Liver (tissue), 9 donors: Measurements from ENCODE around the gene CHRNA3. TPM values are rescaled to one million over a fixed set of nuclear protein-coding genes. Genes with fewer than 3 reads are reported as not detected.

Experiments used
- DNase-seq: peaks from one replicate; pipeline ENCODE4 v3.0.0-alpha.2; 2017; ENCODE audit warnings: low spot score
- H3K27ac ChIP-seq, 2 donors: one replicate each; pipeline ENCODE4 v1.7.0; 2013; ENCODE audit warnings: inconsistent platforms in 2 of 2, low read length in 2 of 2, control low read depth in 1 of 2, low read depth in 1 of 2, mild to moderate bottlenecking in 1 of 2
- H3K27me3 ChIP-seq, 4 donors: one replicate each; pipeline versions ENCODE4 v1.6.1 to v1.7.0; 2013; ENCODE audit warnings: low read length in 3 of 4, inconsistent platforms in 1 of 4, mild to moderate bottlenecking in 1 of 4, moderate library complexity in 1 of 4; ENCODE audit not compliant: control insufficient read depth in 4 of 4, insufficient read depth in 4 of 4
- H3K36me3 ChIP-seq, 4 donors: one replicate each; pipeline versions ENCODE4 v1.6.1 to v1.7.0; 2013; ENCODE audit warnings: low read length in 3 of 4, mild to moderate bottlenecking in 3 of 4, low read depth in 1 of 4, moderate library complexity in 1 of 4; ENCODE audit not compliant: control insufficient read depth in 4 of 4, insufficient read depth in 3 of 4
- H3K4me1 ChIP-seq, 4 donors: one replicate each; pipeline versions ENCODE4 v1.6.1 to v1.7.0; 2013; ENCODE audit warnings: low read length in 3 of 4, mild to moderate bottlenecking in 3 of 4, moderate library complexity in 1 of 4; ENCODE audit not compliant: control insufficient read depth in 4 of 4, insufficient read depth in 4 of 4
- H3K4me3 ChIP-seq, 3 donors: one replicate each; pipeline versions ENCODE4 v1.6.1 to v1.7.0; 2013; ENCODE audit warnings: low read length in 3 of 3, control low read depth in 1 of 3, low read depth in 1 of 3, mild to moderate bottlenecking in 1 of 3
- H3K9ac ChIP-seq, 2 donors: one replicate each; pipeline ENCODE4 v1.7.0; 2013; ENCODE audit warnings: low read length in 2 of 2, mild to moderate bottlenecking in 2 of 2, moderate library complexity in 2 of 2, control low read depth in 1 of 2, low read depth in 1 of 2
- H3K9me3 ChIP-seq, 4 donors: one replicate each; pipeline versions ENCODE4 v1.6.1 to v1.7.0; 2013; ENCODE audit warnings: low read length in 3 of 4; ENCODE audit not compliant: control insufficient read depth in 4 of 4
- ATF3 ChIP-seq: IDR thresholded peaks from 2 replicates; pipeline ENCODE4 v1.6.1; 2016; ENCODE audit warnings: antibody characterized with exemption
- CTCF ChIP-seq: fragments of 150-350 bp; IDR thresholded peaks from 2 replicates; pipeline ENCODE4 v1.5.1; 2017; ENCODE audit warnings: improper control_type of control experiment, low read depth, low read length; ENCODE audit not compliant: missing input control
- EGR1 ChIP-seq, 2 donors: IDR thresholded peaks; 2 replicates each; pipeline ENCODE4 v1.6.1; 2016 to 2018; ENCODE audit warnings: antibody characterized with exemption in 2 of 2, low read depth in 2 of 2
- FOXA1 ChIP-seq: IDR thresholded peaks from 2 replicates; pipeline ENCODE4 v1.6.1; 2016; ENCODE audit warnings: antibody characterized with exemption
- FOXA2 ChIP-seq: IDR thresholded peaks from 2 replicates; pipeline ENCODE4 v1.6.1; 2016; ENCODE audit warnings: antibody characterized with exemption
- GABPA ChIP-seq, 2 donors: IDR thresholded peaks in 1 of 2; conservative IDR thresholded peaks in 1 of 2; 2 replicates each; pipeline ENCODE4 v1.6.1; 2016; ENCODE audit warnings: antibody characterized with exemption in 2 of 2, mild to moderate bottlenecking in 1 of 2, moderate library complexity in 1 of 2
- HNF4A ChIP-seq, 2 donors: conservative IDR thresholded peaks; 2 replicates each; pipeline ENCODE4 v1.6.1; 2016; ENCODE audit warnings: antibody characterized with exemption in 2 of 2, mild to moderate bottlenecking in 2 of 2
- HNF4G ChIP-seq: IDR thresholded peaks from 2 replicates; pipeline ENCODE4 v1.6.1; 2016; ENCODE audit warnings: antibody characterized with exemption
- JUND ChIP-seq, 2 donors: IDR thresholded peaks; 2 replicates each; pipeline ENCODE4 v1.6.1; 2016; ENCODE audit warnings: antibody characterized with exemption in 2 of 2
- NR2F2 ChIP-seq: IDR thresholded peaks from 2 replicates; pipeline ENCODE4 v1.6.1; 2016; ENCODE audit warnings: antibody characterized with exemption
- RAD21 ChIP-seq, 2 donors: IDR thresholded peaks; 2 replicates each; pipeline ENCODE4 v1.6.1; 2016; ENCODE audit warnings: antibody characterized with exemption in 2 of 2, mild to moderate bottlenecking in 2 of 2
- RXRA ChIP-seq, 2 donors: IDR thresholded peaks; 2 replicates each; pipeline ENCODE4 v1.6.1; 2017 to 2018; ENCODE audit warnings: antibody characterized with exemption in 2 of 2, mild to moderate bottlenecking in 1 of 2
- SP1 ChIP-seq: IDR thresholded peaks from 2 replicates; pipeline ENCODE4 v1.6.1; 2018; ENCODE audit warnings: antibody characterized with exemption, mild to moderate bottlenecking
- TAF1 ChIP-seq: conservative IDR thresholded peaks from 2 replicates; pipeline ENCODE4 v1.6.1; 2016; ENCODE audit warnings: antibody characterized with exemption, mild to moderate bottlenecking
- YY1 ChIP-seq: IDR thresholded peaks from 2 replicates; pipeline ENCODE4 v1.6.1; 2016; ENCODE audit warnings: antibody characterized with exemption, mild to moderate bottlenecking
- ZBTB33 ChIP-seq: IDR thresholded peaks from 2 replicates; pipeline ENCODE4 v1.6.1; 2016; ENCODE audit warnings: antibody characterized with exemption
- WGBS: extraction: QIAGEN DNeasy Blood & Tissue Kit; methylation state at CpG from one replicate; pipeline ENCODE4 v1.1.7; 2013; 5-methylcytosine and 5-hydroxymethylcytosine counted together
- polyA plus RNA-seq, 2 donors: library from polyadenylated mRNA; stranded (reverse) in 1 of 2; unstranded in 1 of 2; fragments of 200-250 nt in 1 of 2; fragments of >200 nt in 1 of 2; fragmentation: Nextera tagmentation in 1 of 2; extraction: Ambion mirVana in 1 of 2; gene quantifications; one replicate each; pipeline versions ENCODE4 v1.2.1 to v1.2.3, GENCODE V29; 2013 to 2015
- total RNA-seq, 2 donors: library from RNA; depleted of rRNA; stranded (reverse); fragments of >200 nt; gene quantifications; one replicate each; pipeline ENCODE4 v1.2.3, GENCODE V29; 2014
- TF ChIP-seq, protein P1 (sequence below): IDR thresholded peaks from 2 replicates; pipeline ENCODE4 v1.6.1; 2016; ENCODE audit warnings: antibody characterized with exemption
- TF ChIP-seq, protein P2 (sequence below): IDR thresholded peaks from 2 replicates; pipeline ENCODE4 v1.6.1; 2016; ENCODE audit warnings: antibody characterized with exemption, mild to moderate bottlenecking
- donor health status: healthy.
- donor health status: healthy.
- donor health status: healthy.
- donor health status: healthy.
- donor health status: healthy.

The CHRNA3 gene
- total and polyA plus RNA-seq, 4 donors, result not detected

GRCh38 chr15:78605201-78605600 lies 15.6 kb downstream of the CHRNA3 start (continued):
- TF ChIP-seq YY1 (no peak), ZBTB33 (no peak), RXRA (IDR thresholded peaks at IDR 0.05) (no peak)

DNA sequence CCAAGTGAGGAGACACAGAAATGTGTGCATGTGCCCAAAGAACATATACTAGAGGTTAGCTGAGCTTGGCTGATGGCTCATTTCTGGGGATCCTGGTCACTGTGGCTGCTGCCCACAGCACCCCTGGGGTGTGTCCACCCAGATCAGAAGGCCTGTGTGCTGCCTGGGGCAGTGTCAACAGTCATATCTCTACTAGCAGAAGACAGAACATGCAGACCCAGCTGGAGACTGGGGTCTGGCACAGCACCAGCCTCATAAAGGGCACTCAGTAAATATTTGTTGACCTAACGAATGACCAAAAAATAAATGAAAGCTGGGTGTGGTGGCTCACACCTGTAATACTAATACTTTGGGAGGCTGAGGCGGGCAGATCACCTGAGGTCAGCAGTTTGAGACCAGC lies 16.4 kb downstream of the CHRNA3 start:
- no peak for DNase-seq
- no peaks in the 10 kb centered on the region for H3K9me3 ChIP-seq
- no peak overlapping the region for H3K4me3 ChIP-seq
- WGBS, result 81% methylated on average over 2 of the region's 2 CpGs
- TF ChIP-seq, protein P1, sequence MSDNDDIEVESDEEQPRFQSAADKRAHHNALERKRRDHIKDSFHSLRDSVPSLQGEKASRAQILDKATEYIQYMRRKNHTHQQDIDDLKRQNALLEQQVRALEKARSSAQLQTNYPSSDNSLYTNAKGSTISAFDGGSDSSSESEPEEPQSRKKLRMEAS, result no peak
- TF ChIP-seq ATF3 (no peak), TAF1 (no peak), HNF4G (no peak), NR2F2 (no peak), YY1 (no peak), JUND (IDR thresholded peaks at IDR 0.05) (no peak), FOXA1 (no peak), HNF4A (conservative IDR thresholded peaks at IDR 0.05) (no peak)
- TF ChIP-seq, protein P2, sequence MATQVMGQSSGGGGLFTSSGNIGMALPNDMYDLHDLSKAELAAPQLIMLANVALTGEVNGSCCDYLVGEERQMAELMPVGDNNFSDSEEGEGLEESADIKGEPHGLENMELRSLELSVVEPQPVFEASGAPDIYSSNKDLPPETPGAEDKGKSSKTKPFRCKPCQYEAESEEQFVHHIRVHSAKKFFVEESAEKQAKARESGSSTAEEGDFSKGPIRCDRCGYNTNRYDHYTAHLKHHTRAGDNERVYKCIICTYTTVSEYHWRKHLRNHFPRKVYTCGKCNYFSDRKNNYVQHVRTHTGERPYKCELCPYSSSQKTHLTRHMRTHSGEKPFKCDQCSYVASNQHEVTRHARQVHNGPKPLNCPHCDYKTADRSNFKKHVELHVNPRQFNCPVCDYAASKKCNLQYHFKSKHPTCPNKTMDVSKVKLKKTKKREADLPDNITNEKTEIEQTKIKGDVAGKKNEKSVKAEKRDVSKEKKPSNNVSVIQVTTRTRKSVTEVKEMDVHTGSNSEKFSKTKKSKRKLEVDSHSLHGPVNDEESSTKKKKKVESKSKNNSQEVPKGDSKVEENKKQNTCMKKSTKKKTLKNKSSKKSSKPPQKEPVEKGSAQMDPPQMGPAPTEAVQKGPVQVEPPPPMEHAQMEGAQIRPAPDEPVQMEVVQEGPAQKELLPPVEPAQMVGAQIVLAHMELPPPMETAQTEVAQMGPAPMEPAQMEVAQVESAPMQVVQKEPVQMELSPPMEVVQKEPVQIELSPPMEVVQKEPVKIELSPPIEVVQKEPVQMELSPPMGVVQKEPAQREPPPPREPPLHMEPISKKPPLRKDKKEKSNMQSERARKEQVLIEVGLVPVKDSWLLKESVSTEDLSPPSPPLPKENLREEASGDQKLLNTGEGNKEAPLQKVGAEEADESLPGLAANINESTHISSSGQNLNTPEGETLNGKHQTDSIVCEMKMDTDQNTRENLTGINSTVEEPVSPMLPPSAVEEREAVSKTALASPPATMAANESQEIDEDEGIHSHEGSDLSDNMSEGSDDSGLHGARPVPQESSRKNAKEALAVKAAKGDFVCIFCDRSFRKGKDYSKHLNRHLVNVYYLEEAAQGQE, result no peak
- no peaks in the 10 kb centered on the region for H3K4me1 ChIP-seq
- no peak overlapping the region for H3K9ac ChIP-seq
- no peaks in the 10 kb centered on the region for H3K36me3 ChIP-seq
- no peaks in the 10 kb centered on the region for H3K27me3 ChIP-seq
- no peak overlapping the region for H3K27ac ChIP-seq

GRCh38 chr15:78603467-78603866 lies 17.3 kb downstream of the CHRNA3 start:
- H3K9me3 ChIP-seq, result no peaks in the 10 kb centered on the region
- no peaks in the 10 kb centered on the region for H3K27me3 ChIP-seq
- no peak overlapping the region for H3K4me3 ChIP-seq
- H3K4me1 ChIP-seq, result no peaks in the 10 kb centered on the region
- no peak overlapping the region for H3K27ac ChIP-seq
- H3K9ac ChIP-seq, result no peak overlapping the region
- 66% methylated on average over 3 of the region's 3 CpGs for WGBS
- no peak for DNase-seq
- no peaks in the 10 kb centered on the region for H3K36me3 ChIP-seq
- TF ChIP-seq RXRA (IDR thresholded peaks at IDR 0.05), result no peak
- no peak for TF ChIP-seq TAF1
- TF ChIP-seq NR2F2, result no peak
- TF ChIP-seq HNF4G, result no peak
- TF ChIP-seq ZBTB33, result no peak
- no peak for TF ChIP-seq CTCF
- no peak for TF ChIP-seq GABPA (IDR thresholded peaks at IDR 0.05 in 1 of 2, conservative IDR thresholded peaks at IDR 0.05 in 1 of 2)
- no peak for TF ChIP-seq ATF3
- TF ChIP-seq EGR1 (IDR thresholded peaks at IDR 0.05; ENCODE audit: low read depth in 2 of 2), result no peak
- TF ChIP-seq SP1, result no peak
- no peak for TF ChIP-seq FOXA2
- no peak for TF ChIP-seq HNF4A (conservative IDR thresholded peaks at IDR 0.05)
- no peak for TF ChIP-seq YY1
- TF ChIP-seq JUND (IDR thresholded peaks at IDR 0.05), result no peak
- TF ChIP-seq FOXA1, result no peak
- TF ChIP-seq, protein P1, result no peak
- no peak for TF ChIP-seq RAD21 (IDR thresholded peaks at IDR 0.05)
